Cerebellar cortex (tissue), 1 donor: Measurements from ENCODE around the gene RASGRF1.
"Not testable (repeated sequence)": the region's sequence is repeated elsewhere in the genome, so short reads cannot be mapped to it uniquely, and the experiment has no call there.

Experiments used
- DNase-seq: peaks from one replicate; pipeline ENCODE4 v3.0.0-alpha.2; 2015; ENCODE audit warnings: low spot score

The RASGRF1 gene

GRCh38 chr15:79090487-79091203 is at the start of gene RASGRF1:
TSS of gene RASGRF1 (minus strand) at chr15:79090780. CDS start at chr15:79090498, 282 bp downstream.
- peak; percentile 65 for DNase-seq

- DNase-seq: no peak
Observed at GRCh38 chr15:79136434-79137046, 46.0 kb upstream of the RASGRF1 start.

GRCh38 chr15:79133309-79133708 is 42.7 kb upstream of the RASGRF1 start:
- no peak for DNase-seq

- no peak for DNase-seq
Observed at GRCh38 chr15:79132770-79133169, 42.2 kb upstream of the RASGRF1 start.

GRCh38 chr15:79132361-79132760 is 41.8 kb upstream of the RASGRF1 start:
- DNase-seq: no peak

- DNase-seq: peak; percentile 84
Observed at GRCh38 chr15:79130535-79131130, 40.1 kb upstream of the RASGRF1 start.

GRCh38 chr15:79129235-79129634 is 38.7 kb upstream of the RASGRF1 start:
- DNase-seq: no peak

GRCh38 chr15:79128556-79128955 is 38.0 kb upstream of the RASGRF1 start:
- DNase-seq: peak; percentile 96

GRCh38 chr15:79124388-79124787 is 33.8 kb upstream of the RASGRF1 start:
- no peak for DNase-seq

GRCh38 chr15:79122991-79123390 is 32.4 kb upstream of the RASGRF1 start:
- no peak for DNase-seq

- no peak for DNase-seq
Observed at GRCh38 chr15:79122391-79122790, 31.8 kb upstream of the RASGRF1 start.

- DNase-seq: no peak
Observed at GRCh38 chr15:79121571-79121970, 31.0 kb upstream of the RASGRF1 start.

- DNase-seq: no peak
Observed at GRCh38 chr15:79117442-79118204, 27.0 kb upstream of the RASGRF1 start.

- no peak for DNase-seq
Observed at GRCh38 chr15:79116771-79117170, 26.2 kb upstream of the RASGRF1 start.

GRCh38 chr15:79115986-79116665 is 25.5 kb upstream of the RASGRF1 start:
- no peak for DNase-seq

GRCh38 chr15:79113831-79114230 is 23.3 kb upstream of the RASGRF1 start:
- DNase-seq: no peak

- DNase-seq: not testable (repeated sequence)
Observed at GRCh38 chr15:79111404-79111803, 20.8 kb upstream of the RASGRF1 start.

GRCh38 chr15:79105141-79105540 is 14.6 kb upstream of the RASGRF1 start:
- no peak for DNase-seq

GRCh38 chr15:79102595-79102994 is 12.0 kb upstream of the RASGRF1 start:
- no peak for DNase-seq

- no peak for DNase-seq
Observed at GRCh38 chr15:79101866-79102581, 11.4 kb upstream of the RASGRF1 start.

- DNase-seq: no peak
Observed at GRCh38 chr15:79099692-79100091, 9.1 kb upstream of the RASGRF1 start.
